Liver (tissue), 9 donors: Measurements from ENCODE around the gene TRERF1. TPM values are rescaled to one million over a fixed set of nuclear protein-coding genes. Genes with fewer than 3 reads are reported as not detected.

Experiments used
- DNase-seq: peaks from one replicate; pipeline ENCODE4 v3.0.0-alpha.2; 2017; ENCODE audit warnings: low spot score
- H3K27ac ChIP-seq, 2 donors: one replicate each; pipeline ENCODE4 v1.7.0; 2013; ENCODE audit warnings: inconsistent platforms in 2 of 2, low read length in 2 of 2, control low read depth in 1 of 2, low read depth in 1 of 2, mild to moderate bottlenecking in 1 of 2
- H3K27me3 ChIP-seq, 4 donors: one replicate each; pipeline versions ENCODE4 v1.6.1 to v1.7.0; 2013; ENCODE audit warnings: low read length in 3 of 4, inconsistent platforms in 1 of 4, mild to moderate bottlenecking in 1 of 4, moderate library complexity in 1 of 4; ENCODE audit not compliant: control insufficient read depth in 4 of 4, insufficient read depth in 4 of 4
- H3K36me3 ChIP-seq, 4 donors: one replicate each; pipeline versions ENCODE4 v1.6.1 to v1.7.0; 2013; ENCODE audit warnings: low read length in 3 of 4, mild to moderate bottlenecking in 3 of 4, low read depth in 1 of 4, moderate library complexity in 1 of 4; ENCODE audit not compliant: control insufficient read depth in 4 of 4, insufficient read depth in 3 of 4
- H3K4me1 ChIP-seq, 4 donors: one replicate each; pipeline versions ENCODE4 v1.6.1 to v1.7.0; 2013; ENCODE audit warnings: low read length in 3 of 4, mild to moderate bottlenecking in 3 of 4, moderate library complexity in 1 of 4; ENCODE audit not compliant: control insufficient read depth in 4 of 4, insufficient read depth in 4 of 4
- H3K4me3 ChIP-seq, 3 donors: one replicate each; pipeline versions ENCODE4 v1.6.1 to v1.7.0; 2013; ENCODE audit warnings: low read length in 3 of 3, control low read depth in 1 of 3, low read depth in 1 of 3, mild to moderate bottlenecking in 1 of 3
- H3K9ac ChIP-seq, 2 donors: one replicate each; pipeline ENCODE4 v1.7.0; 2013; ENCODE audit warnings: low read length in 2 of 2, mild to moderate bottlenecking in 2 of 2, moderate library complexity in 2 of 2, control low read depth in 1 of 2, low read depth in 1 of 2
- H3K9me3 ChIP-seq, 4 donors: one replicate each; pipeline versions ENCODE4 v1.6.1 to v1.7.0; 2013; ENCODE audit warnings: low read length in 3 of 4; ENCODE audit not compliant: control insufficient read depth in 4 of 4
- EGR1 ChIP-seq, 2 donors: IDR thresholded peaks; 2 replicates each; pipeline ENCODE4 v1.6.1; 2016 to 2018; ENCODE audit warnings: antibody characterized with exemption in 2 of 2, low read depth in 2 of 2
- FOXA1 ChIP-seq: IDR thresholded peaks from 2 replicates; pipeline ENCODE4 v1.6.1; 2016; ENCODE audit warnings: antibody characterized with exemption
- GABPA ChIP-seq, 2 donors: IDR thresholded peaks in 1 of 2; conservative IDR thresholded peaks in 1 of 2; 2 replicates each; pipeline ENCODE4 v1.6.1; 2016; ENCODE audit warnings: antibody characterized with exemption in 2 of 2, mild to moderate bottlenecking in 1 of 2, moderate library complexity in 1 of 2
- HNF4A ChIP-seq, 2 donors: conservative IDR thresholded peaks; 2 replicates each; pipeline ENCODE4 v1.6.1; 2016; ENCODE audit warnings: antibody characterized with exemption in 2 of 2, mild to moderate bottlenecking in 2 of 2
- JUND ChIP-seq, 2 donors: IDR thresholded peaks; 2 replicates each; pipeline ENCODE4 v1.6.1; 2016; ENCODE audit warnings: antibody characterized with exemption in 2 of 2
- NR2F2 ChIP-seq: IDR thresholded peaks from 2 replicates; pipeline ENCODE4 v1.6.1; 2016; ENCODE audit warnings: antibody characterized with exemption
- RAD21 ChIP-seq, 2 donors: IDR thresholded peaks; 2 replicates each; pipeline ENCODE4 v1.6.1; 2016; ENCODE audit warnings: antibody characterized with exemption in 2 of 2, mild to moderate bottlenecking in 2 of 2
- RXRA ChIP-seq, 2 donors: IDR thresholded peaks; 2 replicates each; pipeline ENCODE4 v1.6.1; 2017 to 2018; ENCODE audit warnings: antibody characterized with exemption in 2 of 2, mild to moderate bottlenecking in 1 of 2
- TAF1 ChIP-seq: conservative IDR thresholded peaks from 2 replicates; pipeline ENCODE4 v1.6.1; 2016; ENCODE audit warnings: antibody characterized with exemption, mild to moderate bottlenecking
- YY1 ChIP-seq: IDR thresholded peaks from 2 replicates; pipeline ENCODE4 v1.6.1; 2016; ENCODE audit warnings: antibody characterized with exemption, mild to moderate bottlenecking
- WGBS: extraction: QIAGEN DNeasy Blood & Tissue Kit; methylation state at CpG from one replicate; pipeline ENCODE4 v1.1.7; 2013; 5-methylcytosine and 5-hydroxymethylcytosine counted together
- polyA plus RNA-seq, 2 donors: library from polyadenylated mRNA; stranded (reverse) in 1 of 2; unstranded in 1 of 2; fragments of 200-250 nt in 1 of 2; fragments of >200 nt in 1 of 2; fragmentation: Nextera tagmentation in 1 of 2; extraction: Ambion mirVana in 1 of 2; gene quantifications; one replicate each; pipeline versions ENCODE4 v1.2.1 to v1.2.3, GENCODE V29; 2013 to 2015
- total RNA-seq, 2 donors: library from RNA; depleted of rRNA; stranded (reverse); fragments of >200 nt; gene quantifications; one replicate each; pipeline ENCODE4 v1.2.3, GENCODE V29; 2014
- TF ChIP-seq, protein P1 (sequence below): IDR thresholded peaks from 2 replicates; pipeline ENCODE4 v1.6.1; 2016; ENCODE audit warnings: antibody characterized with exemption
- TF ChIP-seq, protein P2 (sequence below): IDR thresholded peaks from 2 replicates; pipeline ENCODE4 v1.6.1; 2016; ENCODE audit warnings: antibody characterized with exemption, mild to moderate bottlenecking
- donor health status: healthy.
- donor health status: healthy.
- donor health status: healthy.
- donor health status: healthy.
- donor health status: healthy.

Gene TRERF1
- total and polyA plus RNA-seq, 4 donors, result 0.33 to 1.3 (median 0.68) TPM

DNA sequence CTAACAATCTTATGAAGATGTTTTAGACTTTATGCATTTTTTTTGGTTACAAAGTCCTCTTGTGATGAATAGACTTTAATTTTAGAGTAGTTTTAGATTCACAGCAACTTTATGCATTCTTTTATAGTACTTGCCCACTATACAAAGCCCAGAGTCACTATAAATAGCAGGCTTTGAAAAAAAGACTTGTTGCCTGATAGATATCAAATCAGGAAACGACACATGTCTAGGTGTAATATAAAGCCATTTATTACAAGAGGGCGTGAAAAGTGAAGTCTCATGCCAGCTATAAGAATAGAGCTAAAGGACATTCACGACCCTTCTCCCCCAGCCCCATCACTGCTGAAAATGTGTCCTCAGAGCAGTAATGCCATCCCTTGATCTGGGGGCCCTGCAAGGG is 156.0 kb downstream of the TRERF1 start:
- no peaks in the 10 kb centered on the region for H3K36me3 ChIP-seq
- H3K27me3 ChIP-seq, result no peaks in the 10 kb centered on the region
- DNase-seq, result no peak
- no peak for TF ChIP-seq FOXA1
- no peak overlapping the region for H3K27ac ChIP-seq
- WGBS, result 81% methylated on average over 3 of the region's 3 CpGs
- H3K9ac ChIP-seq, result no peak overlapping the region
- H3K4me3 ChIP-seq, result no peak overlapping the region
- no peaks in the 10 kb centered on the region for H3K9me3 ChIP-seq
- no peaks in the 10 kb centered on the region for H3K4me1 ChIP-seq

DNA sequence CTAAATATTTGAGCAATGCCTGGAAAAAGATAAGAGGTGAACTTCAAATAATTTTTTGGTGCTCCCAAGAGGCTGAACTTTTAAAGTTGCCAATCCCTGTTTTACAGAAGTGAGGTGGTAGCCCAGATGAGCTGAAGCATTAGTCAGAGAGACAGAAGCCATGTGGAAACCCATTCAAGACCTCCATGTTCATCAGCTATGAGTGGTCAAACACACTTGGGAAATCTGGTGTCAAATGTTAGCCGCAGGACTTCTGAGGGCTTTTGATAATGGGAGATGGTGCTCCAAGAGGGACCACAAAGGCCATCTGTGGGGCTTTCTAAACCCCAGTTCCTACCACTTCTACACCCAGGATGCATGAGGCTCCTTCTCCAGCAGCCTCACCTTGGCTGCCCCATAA is 156.5 kb downstream of the TRERF1 start:
- no peak overlapping the region for H3K4me3 ChIP-seq
- H3K27me3 ChIP-seq, result no peaks in the 10 kb centered on the region
- TF ChIP-seq, protein P1, sequence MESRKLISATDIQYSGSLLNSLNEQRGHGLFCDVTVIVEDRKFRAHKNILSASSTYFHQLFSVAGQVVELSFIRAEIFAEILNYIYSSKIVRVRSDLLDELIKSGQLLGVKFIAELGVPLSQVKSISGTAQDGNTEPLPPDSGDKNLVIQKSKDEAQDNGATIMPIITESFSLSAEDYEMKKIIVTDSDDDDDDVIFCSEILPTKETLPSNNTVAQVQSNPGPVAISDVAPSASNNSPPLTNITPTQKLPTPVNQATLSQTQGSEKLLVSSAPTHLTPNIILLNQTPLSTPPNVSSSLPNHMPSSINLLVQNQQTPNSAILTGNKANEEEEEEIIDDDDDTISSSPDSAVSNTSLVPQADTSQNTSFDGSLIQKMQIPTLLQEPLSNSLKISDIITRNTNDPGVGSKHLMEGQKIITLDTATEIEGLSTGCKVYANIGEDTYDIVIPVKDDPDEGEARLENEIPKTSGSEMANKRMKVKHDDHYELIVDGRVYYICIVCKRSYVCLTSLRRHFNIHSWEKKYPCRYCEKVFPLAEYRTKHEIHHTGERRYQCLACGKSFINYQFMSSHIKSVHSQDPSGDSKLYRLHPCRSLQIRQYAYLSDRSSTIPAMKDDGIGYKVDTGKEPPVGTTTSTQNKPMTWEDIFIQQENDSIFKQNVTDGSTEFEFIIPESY, result no peak
- no peak for TF ChIP-seq EGR1 (IDR thresholded peaks at IDR 0.05; ENCODE audit: low read depth in 2 of 2)
- TF ChIP-seq JUND (IDR thresholded peaks at IDR 0.05), result no peak
- TF ChIP-seq HNF4A (conservative IDR thresholded peaks at IDR 0.05), result no peak
- TF ChIP-seq TAF1, result no peak
- TF ChIP-seq YY1, result no peak
- no peak for TF ChIP-seq FOXA1
- no peak for TF ChIP-seq RXRA (IDR thresholded peaks at IDR 0.05)
- no peak for TF ChIP-seq GABPA (IDR thresholded peaks at IDR 0.05 in 1 of 2, conservative IDR thresholded peaks at IDR 0.05 in 1 of 2)
- TF ChIP-seq, protein P2, sequence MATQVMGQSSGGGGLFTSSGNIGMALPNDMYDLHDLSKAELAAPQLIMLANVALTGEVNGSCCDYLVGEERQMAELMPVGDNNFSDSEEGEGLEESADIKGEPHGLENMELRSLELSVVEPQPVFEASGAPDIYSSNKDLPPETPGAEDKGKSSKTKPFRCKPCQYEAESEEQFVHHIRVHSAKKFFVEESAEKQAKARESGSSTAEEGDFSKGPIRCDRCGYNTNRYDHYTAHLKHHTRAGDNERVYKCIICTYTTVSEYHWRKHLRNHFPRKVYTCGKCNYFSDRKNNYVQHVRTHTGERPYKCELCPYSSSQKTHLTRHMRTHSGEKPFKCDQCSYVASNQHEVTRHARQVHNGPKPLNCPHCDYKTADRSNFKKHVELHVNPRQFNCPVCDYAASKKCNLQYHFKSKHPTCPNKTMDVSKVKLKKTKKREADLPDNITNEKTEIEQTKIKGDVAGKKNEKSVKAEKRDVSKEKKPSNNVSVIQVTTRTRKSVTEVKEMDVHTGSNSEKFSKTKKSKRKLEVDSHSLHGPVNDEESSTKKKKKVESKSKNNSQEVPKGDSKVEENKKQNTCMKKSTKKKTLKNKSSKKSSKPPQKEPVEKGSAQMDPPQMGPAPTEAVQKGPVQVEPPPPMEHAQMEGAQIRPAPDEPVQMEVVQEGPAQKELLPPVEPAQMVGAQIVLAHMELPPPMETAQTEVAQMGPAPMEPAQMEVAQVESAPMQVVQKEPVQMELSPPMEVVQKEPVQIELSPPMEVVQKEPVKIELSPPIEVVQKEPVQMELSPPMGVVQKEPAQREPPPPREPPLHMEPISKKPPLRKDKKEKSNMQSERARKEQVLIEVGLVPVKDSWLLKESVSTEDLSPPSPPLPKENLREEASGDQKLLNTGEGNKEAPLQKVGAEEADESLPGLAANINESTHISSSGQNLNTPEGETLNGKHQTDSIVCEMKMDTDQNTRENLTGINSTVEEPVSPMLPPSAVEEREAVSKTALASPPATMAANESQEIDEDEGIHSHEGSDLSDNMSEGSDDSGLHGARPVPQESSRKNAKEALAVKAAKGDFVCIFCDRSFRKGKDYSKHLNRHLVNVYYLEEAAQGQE, result no peak
- no peak overlapping the region for H3K9ac ChIP-seq
- DNase-seq, result no peak
- no peak overlapping the region for H3K27ac ChIP-seq
- H3K4me1 ChIP-seq, result no peaks in the 10 kb centered on the region
- no peaks in the 10 kb centered on the region for H3K36me3 ChIP-seq
- H3K9me3 ChIP-seq, result no peaks in the 10 kb centered on the region
- 96% methylated on average over 1 of the region's 1 CpG for WGBS

DNA sequence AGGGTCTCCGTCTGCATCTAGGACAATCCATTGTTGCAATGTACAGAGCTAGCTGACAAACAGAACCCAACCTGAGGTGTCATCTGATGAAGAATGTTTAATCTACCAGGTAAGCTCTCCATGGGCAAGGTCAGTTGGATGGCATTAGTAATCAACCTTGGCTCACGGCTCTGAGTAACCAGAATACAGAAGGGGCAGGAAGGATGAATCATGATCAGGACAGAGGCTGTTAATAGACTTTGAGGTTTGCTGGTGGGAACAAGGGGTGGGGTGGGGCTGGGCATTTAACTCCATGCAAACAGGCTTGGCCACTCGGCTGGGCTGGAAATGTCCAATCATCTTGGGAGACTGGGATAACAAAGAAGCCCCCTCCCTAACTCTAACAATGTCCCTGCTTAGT is 157.0 kb downstream of the TRERF1 start:
- TF ChIP-seq, protein P2, result no peak
- TF ChIP-seq JUND (IDR thresholded peaks at IDR 0.05) (no peak), RAD21 (IDR thresholded peaks at IDR 0.05) (no peak), TAF1 (no peak), NR2F2 (no peak), GABPA (IDR thresholded peaks at IDR 0.05 in 1 of 2, conservative IDR thresholded peaks at IDR 0.05 in 1 of 2) (no peak)
- TF ChIP-seq, protein P1, result no peak
- WGBS, result 75% methylated on average over 3 of the region's 3 CpGs
- no peak overlapping the region for H3K27ac ChIP-seq
- H3K36me3 ChIP-seq, result no peaks in the 10 kb centered on the region
- no peak overlapping the region for H3K4me3 ChIP-seq
- H3K4me1 ChIP-seq, result no peaks in the 10 kb centered on the region
- no peak for DNase-seq
- no peaks in the 10 kb centered on the region for H3K9me3 ChIP-seq
- no peaks in the 10 kb centered on the region for H3K27me3 ChIP-seq
- no peak overlapping the region for H3K9ac ChIP-seq
